ENCODE data around the gene BNIP2.
"Not testable (repeated sequence)": the region's sequence is repeated elsewhere in the genome, so short reads cannot be mapped to it uniquely, and the experiment has no call there.

Gene BNIP2

GRCh38 chr15:59644756-59645155, 44.4 kb downstream of the BNIP2 start:
- TF ChIP-seq CTCF (IDR thresholded peaks at IDR 0.05; ENCODE audit: low read depth, low read length, missing control alignments) = no peak
- no peak overlapping the region for H3K4me3 ChIP-seq (replicated peaks; ENCODE audit: low read depth, low read length)
- DNase-seq (ENCODE audit: extremely low read depth, low read depth) = no peak

GRCh38 chr15:59642351-59642750, 46.8 kb downstream of the BNIP2 start:
- no peak for TF ChIP-seq CTCF (IDR thresholded peaks at IDR 0.05; ENCODE audit: low read depth, low read length, missing control alignments)
- H3K4me3 ChIP-seq (replicated peaks; ENCODE audit: low read depth, low read length) = no peak overlapping the region
- DNase-seq (ENCODE audit: extremely low read depth, low read depth) = no peak

GRCh38 chr15:59637507-59637906, 51.6 kb downstream of the BNIP2 start:
- not testable (repeated sequence) for DNase-seq (ENCODE audit: extremely low read depth, low read depth)

GRCh38 chr15:59636184-59636583, 52.9 kb downstream of the BNIP2 start:
- H3K4me3 ChIP-seq (replicated peaks; ENCODE audit: low read depth, low read length) = no peak overlapping the region
- no peak for TF ChIP-seq CTCF (IDR thresholded peaks at IDR 0.05; ENCODE audit: low read depth, low read length, missing control alignments)
- DNase-seq (ENCODE audit: extremely low read depth, low read depth) = no peak

More at GRCh38 chr15:59637507-59637906, 51.6 kb downstream of the BNIP2 start:
- H3K4me3 ChIP-seq (replicated peaks; ENCODE audit: low read depth, low read length) = not testable (repeated sequence)

- peak; percentile 51 for TF ChIP-seq CTCF (IDR thresholded peaks at IDR 0.05; ENCODE audit: low read depth, low read length, missing control alignments)
- DNase-seq (ENCODE audit: extremely low read depth, low read depth) = no peak
- no peak overlapping the region for H3K4me3 ChIP-seq (replicated peaks; ENCODE audit: low read depth, low read length)
Measured at GRCh38 chr15:59632714-59633113, 56.4 kb downstream of the BNIP2 start.

GRCh38 chr15:59622289-59622688, 66.8 kb downstream of the BNIP2 start:
- peak; percentile 15 for DNase-seq (ENCODE audit: extremely low read depth, low read depth)
- TF ChIP-seq CTCF (IDR thresholded peaks at IDR 0.05; ENCODE audit: low read depth, low read length, missing control alignments) = peak; percentile 63
- H3K4me3 ChIP-seq (replicated peaks; ENCODE audit: low read depth, low read length) = no peak overlapping the region

GRCh38 chr15:59618406-59618805, 70.7 kb downstream of the BNIP2 start:
- no peak overlapping the region for H3K4me3 ChIP-seq (replicated peaks; ENCODE audit: low read depth, low read length)
- TF ChIP-seq CTCF (IDR thresholded peaks at IDR 0.05; ENCODE audit: low read depth, low read length, missing control alignments) = no peak
- DNase-seq (ENCODE audit: extremely low read depth, low read depth) = no peak
